Left lobe of liver (tissue), 1 donor: ENCODE measurements around the gene CYP17A1. TPM values are rescaled to one million over a fixed set of nuclear protein-coding genes. Genes with fewer than 3 reads are reported as not detected.

ENCODE experiments used
- total RNA-seq: library from RNA; stranded (reverse); gene quantifications from one replicate; pipeline ENCODE4 v1.2.1, GENCODE V29; 2021
- donor health status: DM: no; HTN: yes; CAD: no.

CYP17A1 gene
- total RNA-seq, 1 donor from 2014 or later: 3.7 TPM

Other genes with a start within 250 kb of the CYP17A1 start
- gene TRIM8, start 192.9 kb downstream of the CYP17A1 start, total RNA-seq: 39.1 TPM
- 2.5 TPM for gene ARL3, start 123.0 kb downstream of the CYP17A1 start, total RNA-seq
- 25.5 TPM for gene SFXN2, start 122.8 kb downstream of the CYP17A1 start, total RNA-seq
- 33.0 TPM for gene WBP1L, start 93.5 kb downstream of the CYP17A1 start, total RNA-seq
- 17.0 TPM for gene BORCS7, start 16.8 kb upstream of the CYP17A1 start, total RNA-seq
- gene AS3MT, start 32.1 kb upstream of the CYP17A1 start, total RNA-seq: 7.5 TPM
- gene CNNM2, start 80.9 kb upstream of the CYP17A1 start, total RNA-seq: 7.9 TPM